Caco-2 (cell line): Measurements from ENCODE around the gene CORO2B. TPM values are rescaled to one million over a fixed set of nuclear protein-coding genes. Genes with fewer than 3 reads are reported as not detected.

Experiments
- BruUV-seq: library from RNA; stranded (reverse); fragments of 400-500 nt; replicated peaks from 2 replicates; lab custom pipeline; 2021; lab: Mats Ljungman, UMichigan
- CTCF ChIA-PET: fragments of 300-600 bp; sonication (Branson Sonifier 250); formaldehyde crosslinking; loops from one replicate; lab custom pipeline; 2022; ENCODE audit warnings: antibody characterized with exemption; lab: Charles Lee
- POLR2A ChIA-PET: fragments of 300-600 bp; sonication (Branson Sonifier 250); formaldehyde crosslinking; loops from one replicate; lab custom pipeline; 2022; ENCODE audit warnings: antibody characterized with exemption; lab: Charles Lee
- DNase-seq, 2 experiments: peaks; one replicate each; pipeline versions ENCODE4 v3.0.0 to v3.0.0-alpha.2; 2020 to 2022
- H3K27me3 ChIP-seq: replicated peaks from 2 replicates; pipeline ENCODE4 v1.6.0; 2011; ENCODE audit warnings: low read length; ENCODE audit not compliant: control insufficient read depth, insufficient read depth
- H3K36me3 ChIP-seq: 2 replicates; pipeline ENCODE4 v1.5.1; 2011; ENCODE audit warnings: low read length; ENCODE audit not compliant: control insufficient read depth, insufficient read depth
- H3K4me1 ChIP-seq: fragments of 250-450 bp; sonication (Bioruptor Pico); 2 replicates; pipeline ENCODE4 v1.5.1; 2020; ENCODE audit warnings: mild to moderate bottlenecking
- H3K4me3 ChIP-seq: 2 replicates; pipeline ENCODE4 v1.5.1; 2011; ENCODE audit warnings: low read depth, mild to moderate bottlenecking, control low read depth, low read length
- H3K9me3 ChIP-seq: fragments of 250-450 bp; sonication (Bioruptor Pico); 2 replicates; pipeline ENCODE4 v1.5.1; 2020; ENCODE audit warnings: mild to moderate bottlenecking, moderate library complexity
- H3K27ac Mint-ChIP-seq: one replicate; pipeline ENCODE4 v1.8.0; 2022; ENCODE audit warnings: mixed read lengths; ENCODE audit not compliant: unreplicated experiment
- H3K27me3 Mint-ChIP-seq: one replicate; pipeline ENCODE4 v1.8.0; 2022; ENCODE audit warnings: mixed read lengths; ENCODE audit not compliant: insufficient read depth, unreplicated experiment
- H3K36me3 Mint-ChIP-seq: one replicate; pipeline ENCODE4 v1.8.0; 2022; ENCODE audit warnings: mild to moderate bottlenecking, mixed read lengths; ENCODE audit not compliant: insufficient read depth, unreplicated experiment
- H3K4me1 Mint-ChIP-seq: one replicate; pipeline ENCODE4 v1.8.0; 2022; ENCODE audit warnings: low read depth, mixed read lengths; ENCODE audit not compliant: unreplicated experiment
- H3K4me3 Mint-ChIP-seq: one replicate; pipeline ENCODE4 v1.8.0; 2022; ENCODE audit warnings: mild to moderate bottlenecking, moderate library complexity, mixed read lengths; ENCODE audit not compliant: unreplicated experiment
- H3K9me3 Mint-ChIP-seq: one replicate; pipeline ENCODE4 v1.8.0; 2022; ENCODE audit warnings: mixed read lengths; ENCODE audit not compliant: unreplicated experiment
- intact Hi-C: fragments of 100-400 bp; cut with micrococcal nuclease; formaldehyde crosslinking; loops from one replicate; pipeline ENCODE4 v1.10.0; 2022; ENCODE audit not compliant: unreplicated experiment
- total RNA-seq: library from RNA; stranded (reverse); gene quantifications from 2 replicates; pipeline ENCODE4 v1.2.3, GENCODE V29; 2022
- TF ChIP-seq, protein P1 (sequence below), 2 experiments: fragments of 200-600 bp in 1 of 2; IDR thresholded peaks; 1 replicate in 1 of 2; 2 replicates in 1 of 2; pipeline versions ENCODE4 v1.5.1 to v1.8.0; 2011 to 2022; ENCODE audit warnings: antibody characterized with exemption in 1 of 2, control low read depth in 1 of 2, inconsistent platforms in 1 of 2, low read depth in 1 of 2, low read length in 1 of 2, mild to moderate bottlenecking in 1 of 2, moderate library complexity in 1 of 2; ENCODE audit not compliant: insufficient read depth in 1 of 2, severe bottlenecking in 1 of 2, unreplicated experiment in 1 of 2

CORO2B gene
- total RNA-seq, 1 experiment from 2014 or later = 0.25 TPM

DNA sequence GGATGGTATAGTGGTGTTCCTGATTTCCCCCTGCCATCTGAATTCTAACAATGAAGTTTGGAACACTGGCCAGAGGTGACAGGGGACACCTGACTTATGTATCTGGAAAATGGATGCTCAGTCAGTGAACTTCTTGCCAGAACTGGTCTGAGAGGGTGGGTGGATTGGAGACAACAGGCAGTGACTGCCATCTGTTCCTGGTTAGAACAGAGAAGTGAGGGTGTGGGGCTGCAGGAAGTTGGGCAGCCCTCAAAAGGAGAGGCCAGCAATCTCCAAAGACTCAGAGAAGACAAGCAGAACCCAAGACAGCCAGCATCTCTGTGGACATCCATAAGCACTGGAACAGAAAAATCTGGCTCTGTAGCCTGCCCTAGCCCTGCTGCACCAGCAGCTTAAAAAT, 191.4 kb downstream of the CORO2B start:
- Histone ChIP-seq H3K27me3 (no peaks in the 10 kb centered on the region), H3K9me3 (no peaks in the 10 kb centered on the region), H3K4me3 (no peak overlapping the region), H3K36me3 (no peaks in the 10 kb centered on the region), H3K4me1 (no peaks in the 10 kb centered on the region)
- TF ChIP-seq, protein P1, sequence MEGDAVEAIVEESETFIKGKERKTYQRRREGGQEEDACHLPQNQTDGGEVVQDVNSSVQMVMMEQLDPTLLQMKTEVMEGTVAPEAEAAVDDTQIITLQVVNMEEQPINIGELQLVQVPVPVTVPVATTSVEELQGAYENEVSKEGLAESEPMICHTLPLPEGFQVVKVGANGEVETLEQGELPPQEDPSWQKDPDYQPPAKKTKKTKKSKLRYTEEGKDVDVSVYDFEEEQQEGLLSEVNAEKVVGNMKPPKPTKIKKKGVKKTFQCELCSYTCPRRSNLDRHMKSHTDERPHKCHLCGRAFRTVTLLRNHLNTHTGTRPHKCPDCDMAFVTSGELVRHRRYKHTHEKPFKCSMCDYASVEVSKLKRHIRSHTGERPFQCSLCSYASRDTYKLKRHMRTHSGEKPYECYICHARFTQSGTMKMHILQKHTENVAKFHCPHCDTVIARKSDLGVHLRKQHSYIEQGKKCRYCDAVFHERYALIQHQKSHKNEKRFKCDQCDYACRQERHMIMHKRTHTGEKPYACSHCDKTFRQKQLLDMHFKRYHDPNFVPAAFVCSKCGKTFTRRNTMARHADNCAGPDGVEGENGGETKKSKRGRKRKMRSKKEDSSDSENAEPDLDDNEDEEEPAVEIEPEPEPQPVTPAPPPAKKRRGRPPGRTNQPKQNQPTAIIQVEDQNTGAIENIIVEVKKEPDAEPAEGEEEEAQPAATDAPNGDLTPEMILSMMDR (IDR thresholded peaks at IDR 0.05; ENCODE audit: insufficient read depth in 1 of 2, low read depth in 1 of 2, low read length in 1 of 2, severe bottlenecking in 1 of 2, unreplicated experiment in 1 of 2) = no peak
- no peak overlapping the region for H3K27ac Mint-ChIP-seq
- CTCF ChIA-PET = no interaction called here
- intact Hi-C loops = no loop called here
- DNase-seq = no peak
- no peak overlapping the region for H3K4me3 Mint-ChIP-seq
- no TSS peak for BruUV-seq
- POLR2A ChIA-PET = no interaction called here
- H3K4me1 Mint-ChIP-seq = no peaks in the 10 kb centered on the region
- no peaks in the 10 kb centered on the region for H3K9me3 Mint-ChIP-seq
- peaks cover 6% of the 10 kb centered on the region for H3K27me3 Mint-ChIP-seq
- peaks cover 5% of the 10 kb centered on the region for H3K36me3 Mint-ChIP-seq

DNA sequence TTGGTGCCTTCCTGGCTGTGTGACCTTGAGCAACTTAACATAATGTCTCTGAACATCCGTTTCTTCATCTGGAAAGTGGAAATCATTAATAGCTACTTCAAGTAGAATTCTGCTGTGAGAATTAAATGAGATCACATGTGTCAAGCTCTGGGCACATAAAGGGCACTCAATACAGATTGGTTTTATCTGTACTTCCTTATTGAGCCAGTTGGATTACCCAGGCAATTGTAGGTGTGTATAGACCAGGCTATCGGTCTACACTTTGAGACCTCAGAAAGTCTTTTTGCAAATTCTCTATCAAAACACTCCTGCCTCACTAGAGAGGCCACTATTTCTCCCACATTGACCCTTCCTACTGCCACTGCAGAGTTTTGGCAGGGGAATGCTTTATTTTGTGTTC, 194.2 kb downstream of the CORO2B start:
- peaks cover 5% of the 10 kb centered on the region for H3K27me3 Mint-ChIP-seq
- H3K36me3 Mint-ChIP-seq = peaks cover 22% of the 10 kb centered on the region
- TF ChIP-seq, protein P1 (IDR thresholded peaks at IDR 0.05; ENCODE audit: insufficient read depth in 1 of 2, low read depth in 1 of 2, low read length in 1 of 2, severe bottlenecking in 1 of 2, unreplicated experiment in 1 of 2) = no peak
- Histone ChIP-seq H3K27me3 (no peaks in the 10 kb centered on the region), H3K4me3 (no peak overlapping the region), H3K36me3 (no peaks in the 10 kb centered on the region), H3K4me1 (no peaks in the 10 kb centered on the region), H3K9me3 (no peaks in the 10 kb centered on the region)
- BruUV-seq = no TSS peak
- no peak for DNase-seq
- POLR2A ChIA-PET = no interaction called here
- H3K4me1 Mint-ChIP-seq = no peaks in the 10 kb centered on the region
- CTCF ChIA-PET = no interaction called here
- H3K9me3 Mint-ChIP-seq = no peaks in the 10 kb centered on the region
- no peak overlapping the region for H3K27ac Mint-ChIP-seq
- no peak overlapping the region for H3K4me3 Mint-ChIP-seq
- intact Hi-C loops = no loop called here

DNA sequence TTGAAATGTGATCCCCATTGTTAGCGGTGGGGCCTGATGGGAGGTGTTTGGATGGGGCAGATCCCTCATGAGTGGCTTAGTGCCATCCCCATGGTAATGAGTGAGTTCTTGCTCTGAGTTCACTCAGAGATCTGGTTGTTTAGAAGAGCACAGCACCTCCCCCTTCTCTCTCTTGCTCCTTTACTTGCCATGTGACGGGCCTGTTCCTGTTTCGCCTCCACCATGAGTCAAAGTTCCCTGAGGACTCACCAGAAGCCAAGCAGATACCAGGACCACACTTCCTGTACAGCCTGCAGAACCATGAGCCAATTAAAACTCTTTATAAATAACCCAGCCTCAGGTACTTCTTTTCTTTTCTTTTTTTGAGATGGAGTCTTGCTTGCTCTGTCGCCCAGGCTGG, 195.3 kb downstream of the CORO2B start:
- Histone ChIP-seq H3K27me3 (no peaks in the 10 kb centered on the region), H3K36me3 (no peaks in the 10 kb centered on the region), H3K9me3 (no peaks in the 10 kb centered on the region), H3K4me3 (no peak overlapping the region), H3K4me1 (no peaks in the 10 kb centered on the region)
- no peaks in the 10 kb centered on the region for H3K4me1 Mint-ChIP-seq
- no peaks in the 10 kb centered on the region for H3K27me3 Mint-ChIP-seq
- no peak for DNase-seq
- CTCF ChIA-PET = no interaction called here
- intact Hi-C loops = no loop called here
- no peaks in the 10 kb centered on the region for H3K9me3 Mint-ChIP-seq
- H3K36me3 Mint-ChIP-seq = peaks cover 22% of the 10 kb centered on the region
- POLR2A ChIA-PET = no interaction called here
- no TSS peak for BruUV-seq
- no peak overlapping the region for H3K27ac Mint-ChIP-seq
- H3K4me3 Mint-ChIP-seq = no peak overlapping the region
- TF ChIP-seq, protein P1 (IDR thresholded peaks at IDR 0.05; ENCODE audit: insufficient read depth in 1 of 2, low read depth in 1 of 2, low read length in 1 of 2, severe bottlenecking in 1 of 2, unreplicated experiment in 1 of 2) = no peak
